Neuronal stem cell (in vitro differentiated cells): Measurements from ENCODE around the gene CTU2.

Experiments
- DNase-seq: peaks from one replicate; pipeline ENCODE4 v3.0.0-alpha.2; 2013; ENCODE audit warnings: low spot score
- H2AFZ ChIP-seq: one replicate; pipeline ENCODE4 v1.6.1; 2013; ENCODE audit warnings: mild to moderate bottlenecking, low read length, inconsistent platforms
- H2AK5ac ChIP-seq: 2 replicates; pipeline ENCODE4 v1.6.1; 2013; ENCODE audit warnings: low read depth, mild to moderate bottlenecking, inconsistent platforms, low read length, moderate library complexity, mixed read lengths
- H2BK120ac ChIP-seq: 2 replicates; pipeline ENCODE4 v1.6.1; 2013; ENCODE audit warnings: low read depth, mild to moderate bottlenecking, inconsistent platforms, low read length, moderate library complexity, mixed read lengths
- H2BK12ac ChIP-seq: one replicate; pipeline ENCODE4 v1.6.1; 2013; ENCODE audit warnings: low read length, inconsistent platforms
- H2BK15ac ChIP-seq: 2 replicates; pipeline ENCODE4 v1.6.1; 2013; ENCODE audit warnings: mild to moderate bottlenecking, low read length, inconsistent platforms, mixed read lengths
- H2BK5ac ChIP-seq: one replicate; pipeline ENCODE4 v1.6.1; 2013; ENCODE audit warnings: inconsistent platforms, mild to moderate bottlenecking, low read length, moderate library complexity
- H3K14ac ChIP-seq: one replicate; pipeline ENCODE4 v1.6.1; 2013; ENCODE audit warnings: low read length, inconsistent platforms
- H3K18ac ChIP-seq: 2 replicates; pipeline ENCODE4 v1.6.1; 2013; ENCODE audit warnings: low read length, inconsistent platforms
- H3K23ac ChIP-seq: 2 replicates; pipeline ENCODE4 v1.6.1; 2013; ENCODE audit warnings: low read depth, mild to moderate bottlenecking, mixed read lengths, low read length, inconsistent platforms; ENCODE audit not compliant: poor library complexity
- H3K27ac ChIP-seq: replicated peaks from 3 replicates; pipeline ENCODE4 v1.5.1; 2013; ENCODE audit warnings: low read length, inconsistent platforms
- H3K27me3 ChIP-seq, 3 experiments: 2 replicates each; pipeline ENCODE4 v1.6.1; 2013; ENCODE audit warnings: low read length in 3 of 3, mild to moderate bottlenecking in 2 of 3, inconsistent platforms in 1 of 3, low read depth in 1 of 3, mixed read lengths in 1 of 3, moderate library complexity in 1 of 3; ENCODE audit not compliant: control insufficient read depth in 3 of 3, insufficient read depth in 3 of 3
- H3K36me3 ChIP-seq, 2 donors: replicated peaks in 1 of 2; 2 replicates each; pipeline ENCODE4 v1.6.1; 2013; ENCODE audit warnings: low read length in 2 of 2; ENCODE audit not compliant: control insufficient read depth in 2 of 2, insufficient read depth in 2 of 2
- H3K4ac ChIP-seq: 2 replicates; pipeline ENCODE4 v1.6.1; 2013; ENCODE audit warnings: inconsistent platforms, mild to moderate bottlenecking, low read length, moderate library complexity
- H3K4me1 ChIP-seq, 2 donors: 1 replicate in 1 of 2; 2 replicates in 1 of 2; pipeline ENCODE4 v1.6.1; 2013; ENCODE audit warnings: low read length in 2 of 2, low read depth in 1 of 2; ENCODE audit not compliant: control insufficient read depth in 2 of 2, insufficient read depth in 1 of 2
- H3K4me2 ChIP-seq: one replicate; pipeline ENCODE4 v1.6.1; 2013; ENCODE audit warnings: mild to moderate bottlenecking, low read length, inconsistent platforms; ENCODE audit not compliant: insufficient read depth, poor library complexity, severe bottlenecking
- H3K4me3 ChIP-seq, 2 donors: 2 replicates each; pipeline ENCODE4 v1.5.1; 2013; ENCODE audit warnings: low read length in 2 of 2, mild to moderate bottlenecking in 2 of 2, inconsistent platforms in 1 of 2, moderate library complexity in 1 of 2
- H3K79me1 ChIP-seq: one replicate; pipeline ENCODE4 v1.6.1; 2013; ENCODE audit warnings: low read depth, mild to moderate bottlenecking, inconsistent platforms, low read length, moderate library complexity
- H3K9ac ChIP-seq: one replicate; pipeline ENCODE4 v1.6.1; 2013; ENCODE audit warnings: mild to moderate bottlenecking, low read depth, low read length, inconsistent platforms; ENCODE audit not compliant: poor library complexity
- H3K9me3 ChIP-seq, 2 donors: replicated peaks in 1 of 2; 2 replicates each; pipeline versions ENCODE3 to v1.6.1; 2013; ENCODE audit warnings: low read length in 2 of 2, mild to moderate bottlenecking in 2 of 2, inconsistent platforms in 1 of 2, low read depth in 1 of 2, mixed read lengths in 1 of 2, moderate library complexity in 1 of 2; ENCODE audit not compliant: control insufficient read depth in 2 of 2, insufficient read depth in 1 of 2
- H4K8ac ChIP-seq: one replicate; pipeline ENCODE4 v1.6.1; 2013; ENCODE audit warnings: low read depth, mild to moderate bottlenecking, inconsistent platforms, low read length, moderate library complexity
- H4K91ac ChIP-seq: one replicate; pipeline ENCODE4 v1.6.1; 2013; ENCODE audit warnings: low read length, low read depth, mild to moderate bottlenecking, inconsistent platforms; ENCODE audit not compliant: poor library complexity
- WGBS, 2 donors: extraction: QIAGEN DNeasy Blood & Tissue Kit; methylation state at CpG; one replicate each; pipeline ENCODE4 v1.1.7; 2013; ENCODE audit warnings: missing lambda C conversion rate in 2 of 2, mixed read lengths in 1 of 2; ENCODE audit not compliant: insufficient read length in 2 of 2, insufficient replicate concordance in 1 of 2; ENCODE audit errors: extremely low coverage in 2 of 2; 5-methylcytosine and 5-hydroxymethylcytosine counted together

Gene CTU2

DNA sequence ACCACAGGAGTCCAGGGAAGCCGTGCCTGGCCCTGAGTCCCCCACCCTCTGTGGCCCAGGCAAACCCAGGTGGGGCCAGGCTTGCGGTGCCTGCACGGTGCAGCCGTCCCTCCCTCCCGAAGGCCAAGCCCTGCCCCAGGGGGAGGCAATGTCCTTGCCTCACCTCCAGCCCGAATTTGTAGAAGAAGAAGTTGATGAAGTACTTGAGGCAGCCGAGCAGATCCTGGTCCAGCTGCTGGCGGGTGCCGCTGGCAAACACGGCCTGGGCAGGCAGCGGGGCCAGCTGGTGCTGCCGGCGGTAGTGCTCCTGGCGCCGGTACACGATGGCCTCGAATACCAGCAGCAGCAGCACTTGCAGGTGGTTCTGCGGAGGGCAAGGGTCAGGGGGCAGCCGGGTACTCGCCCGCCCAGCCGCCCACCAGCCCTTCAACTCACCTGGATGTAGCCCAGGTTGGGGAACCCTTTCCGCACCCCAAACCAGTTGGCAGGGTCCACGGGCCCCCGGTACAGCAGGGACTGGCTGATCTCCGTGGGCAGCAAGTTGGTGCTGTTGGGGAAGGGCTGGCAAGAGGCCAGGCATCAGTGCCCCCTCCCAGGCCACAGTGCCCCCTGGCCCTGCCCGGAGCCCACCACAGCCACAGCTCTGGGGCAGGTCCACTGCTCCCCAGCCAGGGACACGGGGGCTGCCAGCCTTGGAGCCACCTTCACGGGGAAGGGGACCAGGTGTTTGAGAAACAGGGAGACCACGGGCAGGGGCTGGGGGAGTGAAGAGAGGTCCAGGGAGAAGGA is 26.1 kb downstream of the CTU2 start:
- Histone ChIP-seq H3K27ac (no peak overlapping the region), H2AK5ac (peak overlapping the region; percentile 84), H3K23ac (peak overlapping the region; percentile 20), H2BK5ac (no peak overlapping the region), H3K4ac (no peak overlapping the region), H3K9ac (peak overlapping the region; percentile 4), H3K27me3 (no peaks in the 10 kb centered on the region), H3K36me3 (no peaks in the 10 kb centered on the region), H4K91ac (no peak overlapping the region), H4K8ac (no peak overlapping the region), H3K18ac (no peak overlapping the region), H2BK120ac (no peak overlapping the region), H3K4me3 (no peak overlapping the region), H2BK15ac (no peak overlapping the region), H3K9me3 (no peaks in the 10 kb centered on the region), H3K4me2 (no peak overlapping the region), H2BK12ac (no peak overlapping the region), H3K79me1 (no peaks in the 10 kb centered on the region), H3K14ac (peak overlapping the region; percentile 9), H3K4me1 (peaks cover 0 to 2% of the 10 kb centered on the region in 2 donors), H2AFZ (no peak overlapping the region)
- no peak for DNase-seq
- no CpG with 5 or more reads among the region's 30 CpGs for WGBS, 2 donors

DNA sequence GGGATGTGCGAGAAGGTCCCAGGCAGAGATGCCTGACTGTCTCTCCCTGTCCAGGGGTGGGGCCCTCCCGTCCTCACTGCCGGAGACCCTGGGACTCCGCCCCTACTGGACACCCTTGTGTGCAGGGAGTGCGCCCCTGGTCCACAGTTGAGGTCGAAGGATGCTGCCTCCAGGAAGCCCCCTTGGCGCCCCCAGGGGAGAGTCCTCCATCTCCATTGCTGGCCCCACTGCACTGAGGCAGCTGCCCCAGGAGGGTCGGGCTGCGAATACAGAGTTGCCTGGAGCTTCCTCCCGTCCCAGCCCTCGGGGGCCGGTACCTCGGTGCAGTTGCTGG is 26.6 kb downstream of the CTU2 start:
- Histone ChIP-seq H2AK5ac (no peak overlapping the region), H2BK5ac (no peak overlapping the region), H3K9me3 (no peaks in the 10 kb centered on the region), H3K18ac (no peak overlapping the region), H3K9ac (no peak overlapping the region), H2AFZ (no peak overlapping the region), H3K4me1 (peaks cover 2 to 3% of the 10 kb centered on the region in 2 donors), H3K14ac (no peak overlapping the region), H4K8ac (no peak overlapping the region), H3K4me3 (no peak overlapping the region), H4K91ac (peak overlapping the region; percentile 85), H2BK12ac (no peak overlapping the region), H3K4ac (no peak overlapping the region), H2BK15ac (no peak overlapping the region), H2BK120ac (no peak overlapping the region), H3K4me2 (no peak overlapping the region), H3K27me3 (peaks cover 0 to 2% (median 0%) of the 10 kb centered on the region in 3 experiments), H3K79me1 (no peaks in the 10 kb centered on the region), H3K27ac (no peak overlapping the region), H3K36me3 (no peaks in the 10 kb centered on the region), H3K23ac (peak overlapping the region; percentile 43)
- no CpG with 5 or more reads among the region's 13 CpGs for WGBS, 2 donors
- DNase-seq, result no peak

DNA sequence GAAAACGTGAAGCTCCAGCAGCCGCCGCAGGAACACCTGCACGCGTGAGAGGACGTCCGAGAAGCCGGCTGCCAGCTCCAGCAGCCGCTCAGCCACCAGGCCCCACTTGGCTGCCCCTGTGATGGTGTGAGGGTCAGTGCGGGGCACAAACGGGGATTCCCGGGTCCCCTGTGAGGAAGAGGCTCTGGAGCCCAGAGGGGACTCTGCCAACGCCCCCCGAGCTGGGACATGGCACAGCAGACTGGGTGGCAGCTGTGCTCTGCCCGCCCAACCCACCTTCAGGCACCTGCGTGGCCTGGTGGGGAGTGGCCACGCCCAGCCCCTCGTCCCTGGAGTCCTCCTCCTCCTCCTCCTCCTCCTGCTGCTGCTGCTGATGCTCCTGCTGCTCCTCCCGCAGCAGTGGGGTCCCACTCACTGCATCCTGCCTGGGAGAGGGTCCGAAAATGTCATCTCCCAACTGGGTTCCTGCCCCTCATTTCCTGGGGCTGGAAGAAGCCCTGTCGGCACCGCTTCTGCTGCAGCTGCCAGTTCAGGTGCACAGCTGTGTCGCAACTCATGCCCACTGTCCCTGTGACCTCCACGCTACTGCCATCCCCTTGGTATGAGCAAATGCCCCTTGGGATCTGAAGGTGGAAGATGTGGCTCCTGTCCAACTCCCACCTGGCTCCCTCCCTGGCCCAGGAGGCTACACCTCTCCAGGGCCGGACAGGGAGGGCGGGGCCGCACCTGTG is 27.5 kb downstream of the CTU2 start:
- Histone ChIP-seq H3K14ac (no peak overlapping the region), H2BK12ac (no peak overlapping the region), H3K79me1 (no peaks in the 10 kb centered on the region), H3K4me2 (no peak overlapping the region), H3K23ac (peak overlapping the region; percentile 85), H3K18ac (no peak overlapping the region), H3K9me3 (no peaks in the 10 kb centered on the region), H3K27ac (no peak overlapping the region), H3K4me1 (peaks cover 2 to 3% of the 10 kb centered on the region in 2 donors), H3K36me3 (no peaks in the 10 kb centered on the region), H3K4ac (no peak overlapping the region), H2BK120ac (no peak overlapping the region), H2BK15ac (no peak overlapping the region), H4K91ac (no peak overlapping the region), H3K4me3 (no peak overlapping the region), H4K8ac (no peak overlapping the region), H3K27me3 (peaks cover 0 to 6% (median 0%) of the 10 kb centered on the region in 3 experiments), H2AK5ac (no peak overlapping the region), H2BK5ac (no peak overlapping the region), H3K9ac (no peak overlapping the region), H2AFZ (no peak overlapping the region)
- no peak for DNase-seq
- WGBS, 2 donors, result no CpG with 5 or more reads among the region's 27 CpGs

DNA sequence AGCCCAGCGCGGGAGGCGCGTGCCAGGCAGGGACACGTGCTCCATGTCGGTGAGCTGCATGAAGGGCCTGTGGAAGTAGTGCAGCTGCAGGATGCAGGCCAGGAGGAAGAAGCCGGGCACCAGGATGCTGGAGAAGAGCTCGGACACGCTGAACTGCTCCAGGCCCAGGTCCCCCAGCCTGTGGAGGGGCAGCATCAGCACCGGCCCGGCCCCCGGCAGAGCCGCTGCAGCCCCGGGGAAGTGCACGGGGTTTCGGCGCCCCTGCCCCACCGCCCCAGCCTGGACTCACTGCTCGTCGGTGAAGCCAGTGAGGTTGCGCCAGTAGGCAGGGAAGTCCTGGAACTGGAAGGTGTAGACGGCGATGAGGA is 28.0 kb downstream of the CTU2 start:
- WGBS, 2 donors, result no CpG with 5 or more reads among the region's 23 CpGs
- Histone ChIP-seq H3K79me1 (no peaks in the 10 kb centered on the region), H2BK15ac (peak overlapping the region; percentile 26), H2BK5ac (no peak overlapping the region), H2AK5ac (peak overlapping the region; percentile 56), H3K4me3 (no peak overlapping the region), H2AFZ (no peak overlapping the region), H3K14ac (no peak overlapping the region), H3K4ac (no peak overlapping the region), H3K27me3 (peaks cover 0 to 7% (median 0%) of the 10 kb centered on the region in 3 experiments), H2BK12ac (no peak overlapping the region), H3K23ac (peak overlapping the region; percentile 85), H3K9ac (no peak overlapping the region), H2BK120ac (no peak overlapping the region), H3K4me1 (peaks cover 2 to 3% of the 10 kb centered on the region in 2 donors), H3K36me3 (no peaks in the 10 kb centered on the region), H4K8ac (no peak overlapping the region), H3K27ac (no peak overlapping the region), H3K9me3 (no peaks in the 10 kb centered on the region), H3K18ac (no peak overlapping the region), H3K4me2 (no peak overlapping the region), H4K91ac (no peak overlapping the region)
- DNase-seq, result no peak
